Tibial artery (tissue), 4 donors: ENCODE results near the gene METTL21C.

Source experiments
- DNase-seq, 2 donors: peaks; one replicate each; pipeline ENCODE4 v3.0.0-alpha.2; 2019
- H3K27ac ChIP-seq, 2 donors: fragments of 200-600 bp; sonication (generic) in 1 of 2; 1 replicate in 1 of 2; 2 replicates in 1 of 2; pipeline ENCODE4 v1.5.1; 2018 to 2019; ENCODE audit warnings: mild to moderate bottlenecking in 1 of 2
- H3K27me3 ChIP-seq, 2 donors: fragments of 200-600 bp; sonication (generic) in 1 of 2; one replicate each; pipeline versions ENCODE4 v1.5.1 to v1.6.0; 2016 to 2019
- H3K36me3 ChIP-seq, 3 donors: fragments of 200-600 bp; sonication (generic) in 2 of 3; one replicate each; pipeline ENCODE4 v1.5.1; 2016 to 2019; ENCODE audit warnings: mild to moderate bottlenecking in 2 of 3
- H3K4me1 ChIP-seq, 4 donors: fragments of 200-600 bp; sonication (generic) in 2 of 4; 1 replicate in 3 of 4; 2 replicates in 1 of 4; pipeline ENCODE4 v1.5.1; 2016 to 2019
- H3K4me3 ChIP-seq, 2 donors: fragments of 200-600 bp; sonication (generic) in 1 of 2; 1 replicate in 1 of 2; 2 replicates in 1 of 2; pipeline ENCODE4 v1.5.1; 2018 to 2019; ENCODE audit warnings: mild to moderate bottlenecking in 2 of 2
- H3K9me3 ChIP-seq, 3 donors: fragments of 200-600 bp; sonication (generic) in 1 of 3; one replicate each; pipeline ENCODE4 v1.5.1; 2016 to 2019
- intact Hi-C: fragments of 100-400 bp; cut with DNase I; formaldehyde crosslinking; loops from one replicate; pipeline ENCODE4 v1.15.0; 2023; ENCODE audit warnings: low total_unique reads
- TF ChIP-seq, protein P1 (sequence below), 2 experiments: fragments of 200-600 bp in 1 of 2; fragments of 450-650 bp in 1 of 2; IDR thresholded peaks; one replicate each; pipeline ENCODE4 v1.5.1; 2017 to 2019; ENCODE audit warnings: antibody characterized with exemption in 2 of 2, mild to moderate bottlenecking in 1 of 2, moderate library complexity in 1 of 2

Gene METTL21C

DNA sequence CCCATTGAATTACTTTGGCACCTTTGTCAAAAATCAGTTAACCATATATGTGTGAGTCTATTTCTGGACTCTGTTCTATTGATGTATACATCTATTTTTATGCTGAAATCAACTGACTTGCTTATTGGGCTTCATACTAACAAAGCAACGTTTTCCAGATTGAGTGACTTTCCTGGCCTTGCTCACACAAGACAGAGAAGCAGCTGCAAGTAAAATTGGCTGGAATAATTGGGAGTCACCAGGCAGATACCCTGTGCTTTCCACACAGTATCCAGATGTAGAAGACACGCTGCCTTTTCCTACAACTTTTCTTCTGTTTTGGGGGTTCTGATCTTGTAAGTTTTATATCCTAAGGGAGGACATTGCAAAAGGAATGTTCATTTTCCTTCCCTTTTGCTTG lies 11.2 kb downstream of the METTL21C start:
- H3K9me3 ChIP-seq, result no peaks in the 10 kb centered on the region
- DNase-seq, result no peak

DNA sequence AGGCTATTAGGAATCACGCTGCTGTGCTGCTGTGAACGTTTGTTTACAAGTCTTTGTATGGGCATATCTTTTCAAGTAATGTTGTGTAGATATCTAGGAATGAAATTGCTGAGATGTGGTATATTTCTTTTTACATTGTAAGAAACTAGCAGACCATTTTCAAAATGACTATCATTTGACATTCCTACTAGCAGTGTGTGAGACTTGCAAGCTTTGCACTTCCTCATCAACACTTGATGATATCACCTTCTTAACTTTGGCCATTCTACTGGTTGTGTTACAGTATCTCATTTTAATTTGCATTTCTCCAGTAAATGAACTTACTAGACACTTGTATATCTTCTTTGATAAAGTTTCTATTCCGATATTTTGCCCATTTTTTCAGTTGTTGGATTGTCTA lies 12.1 kb downstream of the METTL21C start:
- intact Hi-C loops, result no loop called here
- DNase-seq, result no peak
- no peak overlapping the region for H3K27ac ChIP-seq
- peaks cover 7 to 26% (median 20%) of the 10 kb centered on the region in 3 donors for H3K36me3 ChIP-seq
- TF ChIP-seq, protein P1, sequence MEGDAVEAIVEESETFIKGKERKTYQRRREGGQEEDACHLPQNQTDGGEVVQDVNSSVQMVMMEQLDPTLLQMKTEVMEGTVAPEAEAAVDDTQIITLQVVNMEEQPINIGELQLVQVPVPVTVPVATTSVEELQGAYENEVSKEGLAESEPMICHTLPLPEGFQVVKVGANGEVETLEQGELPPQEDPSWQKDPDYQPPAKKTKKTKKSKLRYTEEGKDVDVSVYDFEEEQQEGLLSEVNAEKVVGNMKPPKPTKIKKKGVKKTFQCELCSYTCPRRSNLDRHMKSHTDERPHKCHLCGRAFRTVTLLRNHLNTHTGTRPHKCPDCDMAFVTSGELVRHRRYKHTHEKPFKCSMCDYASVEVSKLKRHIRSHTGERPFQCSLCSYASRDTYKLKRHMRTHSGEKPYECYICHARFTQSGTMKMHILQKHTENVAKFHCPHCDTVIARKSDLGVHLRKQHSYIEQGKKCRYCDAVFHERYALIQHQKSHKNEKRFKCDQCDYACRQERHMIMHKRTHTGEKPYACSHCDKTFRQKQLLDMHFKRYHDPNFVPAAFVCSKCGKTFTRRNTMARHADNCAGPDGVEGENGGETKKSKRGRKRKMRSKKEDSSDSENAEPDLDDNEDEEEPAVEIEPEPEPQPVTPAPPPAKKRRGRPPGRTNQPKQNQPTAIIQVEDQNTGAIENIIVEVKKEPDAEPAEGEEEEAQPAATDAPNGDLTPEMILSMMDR (IDR thresholded peaks at IDR 0.05), result no peak
- H3K4me3 ChIP-seq, result no peak overlapping the region
- no peaks in the 10 kb centered on the region for H3K4me1 ChIP-seq
- H3K9me3 ChIP-seq, result no peaks in the 10 kb centered on the region
- H3K27me3 ChIP-seq, result no peaks in the 10 kb centered on the region

More for the DNA sequence above, 11.2 kb downstream of the METTL21C start:
- TF ChIP-seq, protein P1 (IDR thresholded peaks at IDR 0.05), result no peak
- peaks cover 7 to 18% (median 11%) of the 10 kb centered on the region in 3 donors for H3K36me3 ChIP-seq
- no peaks in the 10 kb centered on the region for H3K4me1 ChIP-seq
- no peak overlapping the region for H3K4me3 ChIP-seq
- peaks cover 0 to 5% of the 10 kb centered on the region in 2 donors for H3K27me3 ChIP-seq
- intact Hi-C loops, result no loop called here
- H3K27ac ChIP-seq, result no peak overlapping the region

DNA sequence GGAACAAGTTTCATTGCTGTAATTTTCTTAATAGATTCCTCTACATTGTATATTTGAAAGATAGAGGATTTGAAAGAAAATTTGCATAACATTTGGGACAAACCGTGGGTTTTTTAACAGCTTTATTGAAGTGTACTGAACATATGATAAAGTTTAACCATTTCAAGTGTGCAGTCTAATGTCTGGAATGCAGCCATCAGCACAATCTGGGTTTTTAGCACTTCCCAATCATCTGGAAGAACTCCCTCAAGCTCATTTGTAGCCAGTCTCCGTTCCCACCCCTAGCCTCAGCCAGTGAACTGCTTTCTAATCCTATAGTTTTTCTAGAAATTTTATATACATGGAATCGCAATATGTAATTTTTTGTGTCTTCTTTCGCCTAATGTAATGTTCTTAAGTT lies 12.6 kb downstream of the METTL21C start:
- no peaks in the 10 kb centered on the region for H3K4me1 ChIP-seq
- no peaks in the 10 kb centered on the region for H3K9me3 ChIP-seq
- TF ChIP-seq, protein P1 (IDR thresholded peaks at IDR 0.05), result no peak
- H3K27me3 ChIP-seq, result no peaks in the 10 kb centered on the region
- H3K27ac ChIP-seq, result no peak overlapping the region
- H3K36me3 ChIP-seq, result peaks cover 10 to 30% (median 25%) of the 10 kb centered on the region in 3 donors
- intact Hi-C loops, result no loop called here
- no peak for DNase-seq
- no peak overlapping the region for H3K4me3 ChIP-seq

DNA sequence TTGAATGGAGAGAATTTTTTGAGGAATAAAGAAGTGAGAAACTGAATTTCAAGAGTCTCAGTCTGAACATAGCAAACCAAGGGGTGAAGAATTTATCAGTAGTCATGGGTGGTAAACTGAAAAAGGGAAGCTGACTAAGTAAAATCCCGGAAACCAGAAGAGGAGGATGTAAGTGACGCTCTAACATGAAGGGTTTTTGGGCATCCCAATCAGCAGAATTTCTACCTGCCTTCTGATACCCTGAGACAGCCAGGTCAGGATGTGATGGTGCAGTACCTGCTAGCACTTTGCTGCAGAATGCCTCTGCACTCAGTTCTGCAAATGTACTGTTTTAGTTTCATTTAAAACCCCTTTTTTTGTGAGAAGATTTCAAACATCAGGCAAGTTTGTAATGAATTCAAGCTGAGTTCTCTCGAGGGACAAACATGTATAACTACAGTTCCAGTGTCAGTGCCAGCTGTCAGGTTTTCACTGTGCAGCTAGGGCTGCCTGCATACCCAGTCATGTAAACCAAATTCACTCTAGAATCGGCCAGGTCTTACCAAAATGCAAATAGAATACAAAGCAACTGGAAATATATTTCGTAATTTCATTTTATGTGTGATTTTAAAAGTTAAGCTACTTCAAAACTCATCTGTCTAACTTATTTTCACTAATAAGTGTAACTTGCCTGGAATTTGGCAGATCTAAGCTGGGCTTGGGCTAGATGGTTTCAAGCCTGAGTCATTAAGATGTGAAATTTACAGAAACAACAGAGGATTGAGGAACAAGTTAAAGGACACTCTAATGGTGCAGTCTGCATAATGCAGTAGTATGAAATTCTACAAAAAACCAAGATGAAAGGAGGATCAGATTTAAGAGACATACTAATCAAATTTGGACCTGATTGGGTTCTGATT lies 13.8 kb downstream of the METTL21C start:
- H3K4me3 ChIP-seq, result no peak overlapping the region
- intact Hi-C loops, result no loop called here
- H3K4me1 ChIP-seq, result no peaks in the 10 kb centered on the region
- H3K27ac ChIP-seq, result no peak overlapping the region
- H3K27me3 ChIP-seq, result no peaks in the 10 kb centered on the region
- peaks cover 21 to 38% (median 36%) of the 10 kb centered on the region in 3 donors for H3K36me3 ChIP-seq
- DNase-seq, result no peak
- TF ChIP-seq, protein P1 (IDR thresholded peaks at IDR 0.05), result no peak
- H3K9me3 ChIP-seq, result no peaks in the 10 kb centered on the region

DNA sequence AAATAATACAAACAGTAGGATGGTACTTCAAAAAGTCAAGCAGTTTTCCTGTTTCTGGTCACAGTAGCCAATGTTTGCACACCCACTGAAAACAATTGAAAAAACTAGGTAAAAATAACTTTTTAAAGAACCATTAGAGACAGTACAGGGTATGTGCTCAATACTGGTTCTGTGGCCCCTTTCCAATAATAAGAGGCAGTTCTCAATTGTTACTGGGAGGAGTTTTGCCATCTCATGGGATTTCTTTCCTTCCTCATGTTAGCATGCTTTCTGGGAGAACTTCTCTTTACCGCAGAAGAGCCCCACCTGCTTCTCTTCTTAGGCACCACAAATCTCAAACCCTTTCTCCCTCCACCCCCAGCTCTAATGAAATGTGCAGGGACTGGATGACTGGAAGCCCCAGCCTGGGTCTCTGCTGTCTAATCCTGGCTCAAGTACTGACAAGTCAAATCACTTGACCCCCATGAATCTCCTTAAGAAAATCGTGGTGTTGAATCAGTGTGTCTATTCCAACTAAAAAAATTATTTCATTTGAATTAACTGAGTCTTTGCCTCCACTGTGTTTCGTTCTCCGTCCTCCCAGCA lies 14.6 kb downstream of the METTL21C start:
- no peak overlapping the region for H3K27ac ChIP-seq
- no peak overlapping the region for H3K4me3 ChIP-seq
- DNase-seq, result no peak
- intact Hi-C loops, result no loop called here
- H3K9me3 ChIP-seq, result no peaks in the 10 kb centered on the region
- TF ChIP-seq, protein P1 (IDR thresholded peaks at IDR 0.05), result no peak
- no peaks in the 10 kb centered on the region for H3K27me3 ChIP-seq
- H3K4me1 ChIP-seq, result no peaks in the 10 kb centered on the region
- peaks cover 22 to 42% (median 41%) of the 10 kb centered on the region in 3 donors for H3K36me3 ChIP-seq
